RWPE2 (cell line): ENCODE measurements around the gene CCKAR.

Experiments
- ATAC-seq: fragments of 200-7000 bp; cut with Tn5 transposase; 3 replicates; pipeline ENCODE4 v1.9.1; 2021; ENCODE audit warnings: low read depth
- DNase-seq: peaks from one replicate; pipeline ENCODE4 v3.0.0-alpha.2; 2020; ENCODE audit warnings: low spot score
- H3K27ac ChIP-seq: fragments of 450-650 bp; 2 replicates; pipeline ENCODE4 v1.5.1; 2017; ENCODE audit warnings: mild to moderate bottlenecking; ENCODE audit not compliant: poor library complexity, severe bottlenecking
- H3K27me3 ChIP-seq: fragments of 250-450 bp; sonication (Bioruptor Pico); 2 replicates; pipeline ENCODE4 v1.5.1; 2021; ENCODE audit warnings: mild to moderate bottlenecking, moderate library complexity; ENCODE audit not compliant: insufficient read depth, poor library complexity, severe bottlenecking
- H3K36me3 ChIP-seq: fragments of 250-450 bp; sonication (Bioruptor Pico); 2 replicates; pipeline ENCODE4 v1.5.1; 2020; ENCODE audit warnings: low read depth, mild to moderate bottlenecking, moderate library complexity
- H3K4me1 ChIP-seq: fragments of 250-450 bp; sonication (Bioruptor Pico); 2 replicates; pipeline ENCODE4 v1.5.1; 2021; ENCODE audit warnings: mild to moderate bottlenecking, moderate library complexity; ENCODE audit not compliant: insufficient read depth, poor library complexity, severe bottlenecking
- H3K4me3 ChIP-seq: fragments of 250-450 bp; sonication (Bioruptor Pico); 2 replicates; pipeline ENCODE4 v1.5.1; 2021; ENCODE audit warnings: mild to moderate bottlenecking, moderate library complexity; ENCODE audit not compliant: severe bottlenecking
- H3K9me3 ChIP-seq: fragments of 250-450 bp; sonication (Bioruptor Pico); 2 replicates; pipeline ENCODE4 v1.5.1; 2021; ENCODE audit warnings: mild to moderate bottlenecking, moderate library complexity; ENCODE audit not compliant: severe bottlenecking
- CTCF ChIP-seq: fragments of 450-650 bp; IDR thresholded peaks from one replicate; pipeline ENCODE4 v1.5.1; 2017; ENCODE audit warnings: mild to moderate bottlenecking, moderate library complexity; ENCODE audit not compliant: poor library complexity, severe bottlenecking

CCKAR gene

GRCh38 chr4:26452565-26453531, 37.4 kb downstream of the CCKAR start:
- H3K27ac ChIP-seq = no peak overlapping the region

GRCh38 chr4:26451597-26451996, 38.7 kb downstream of the CCKAR start:
- no peak for ATAC-seq
- H3K9me3 ChIP-seq = no peaks in the 10 kb centered on the region

More at GRCh38 chr4:26452565-26453531, 37.4 kb downstream of the CCKAR start:
- no peak for DNase-seq
- no peak for ATAC-seq
- no peaks in the 10 kb centered on the region for H3K27me3 ChIP-seq
- H3K4me3 ChIP-seq = no peak overlapping the region
- no peaks in the 10 kb centered on the region for H3K9me3 ChIP-seq
- H3K36me3 ChIP-seq = no peaks in the 10 kb centered on the region
- no peak for TF ChIP-seq CTCF
- no peaks in the 10 kb centered on the region for H3K4me1 ChIP-seq

GRCh38 chr4:26450418-26450817, 39.9 kb downstream of the CCKAR start:
- Histone ChIP-seq H3K36me3 (no peaks in the 10 kb centered on the region), H3K27ac (no peak overlapping the region), H3K27me3 (no peaks in the 10 kb centered on the region), H3K9me3 (no peaks in the 10 kb centered on the region), H3K4me1 (no peaks in the 10 kb centered on the region), H3K4me3 (no peak overlapping the region)
- TF ChIP-seq CTCF = no peak
- DNase-seq (no peak), ATAC-seq (no peak)

More at GRCh38 chr4:26451597-26451996, 38.7 kb downstream of the CCKAR start:
- no peaks in the 10 kb centered on the region for H3K36me3 ChIP-seq
- TF ChIP-seq CTCF = no peak
- H3K27ac ChIP-seq = no peak overlapping the region
- H3K4me1 ChIP-seq = no peaks in the 10 kb centered on the region
- no peak overlapping the region for H3K4me3 ChIP-seq
- no peak for DNase-seq
- no peaks in the 10 kb centered on the region for H3K27me3 ChIP-seq

- H3K9me3 ChIP-seq = no peaks in the 10 kb centered on the region
- H3K27ac ChIP-seq = no peak overlapping the region
- H3K27me3 ChIP-seq = no peaks in the 10 kb centered on the region
- no peaks in the 10 kb centered on the region for H3K36me3 ChIP-seq
- DNase-seq (no peak), ATAC-seq (no peak)
- no peaks in the 10 kb centered on the region for H3K4me1 ChIP-seq
- TF ChIP-seq CTCF = no peak
- H3K4me3 ChIP-seq = no peak overlapping the region
Observed at GRCh38 chr4:26447378-26447777, 42.9 kb downstream of the CCKAR start.

- Histone ChIP-seq H3K4me1 (no peaks in the 10 kb centered on the region), H3K9me3 (no peaks in the 10 kb centered on the region), H3K36me3 (no peaks in the 10 kb centered on the region), H3K27ac (no peak overlapping the region), H3K4me3 (no peak overlapping the region), H3K27me3 (no peaks in the 10 kb centered on the region)
- ATAC-seq (no peak), DNase-seq (no peak)
- no peak for TF ChIP-seq CTCF
Observed at GRCh38 chr4:26441771-26442170, 48.5 kb downstream of the CCKAR start.
